NCI-H2196 treated with DMSO at 0.1 percent for 48 hours (cell line): ENCODE data around the gene MC2R.

Experiments
- DNase-seq: peaks from one replicate; lab custom pipeline; 2025; ENCODE audit not compliant: unreplicated experiment; lab: John Stamatoyannopoulos, UW

The MC2R gene

GRCh38 chr18:13915391-13915790 lies at the start of gene MC2R:
MC2R (minus strand) TSS chr18:13915536; CDS start chr18:13885518, 30,018 bp downstream.
- DNase-seq: no peak

- DNase-seq: no peak
These were observed 30.5 kb upstream of the MC2R start for GRCh38 chr18:13945811-13946210.

GRCh38 chr18:13943338-13943737 lies 28.0 kb upstream of the MC2R start:
- DNase-seq: no peak

GRCh38 chr18:13940326-13940725 lies 25.0 kb upstream of the MC2R start:
- no peak for DNase-seq

- no peak for DNase-seq
These were observed 19.3 kb upstream of the MC2R start for GRCh38 chr18:13934676-13935075.

- no peak for DNase-seq
These were observed 18.7 kb upstream of the MC2R start for GRCh38 chr18:13934058-13934457.

GRCh38 chr18:13932285-13933025 lies 17.1 kb upstream of the MC2R start:
- DNase-seq: no peak

GRCh38 chr18:13930964-13931363 lies 15.6 kb upstream of the MC2R start:
- no peak for DNase-seq

GRCh38 chr18:13923221-13923620 lies 7.9 kb upstream of the MC2R start:
- no peak for DNase-seq

- DNase-seq: no peak
These were observed 3.6 kb upstream of the MC2R start for GRCh38 chr18:13918898-13919297.

- no peak for DNase-seq
These were observed 2.1 kb upstream of the MC2R start for GRCh38 chr18:13917401-13917800.

GRCh38 chr18:13916559-13916958 lies 1.2 kb upstream of the MC2R start:
- no peak for DNase-seq

- no peak for DNase-seq
These were observed 677 bp upstream of the MC2R start for GRCh38 chr18:13915995-13916431.

- no peak for DNase-seq
These were observed 580 bp downstream of the MC2R start for GRCh38 chr18:13914756-13915155.

GRCh38 chr18:13914170-13914569 lies 1.2 kb downstream of the MC2R start:
- no peak for DNase-seq

- no peak for DNase-seq
These were observed 2.1 kb downstream of the MC2R start for GRCh38 chr18:13913205-13913604.

GRCh38 chr18:13912601-13913000 lies 2.7 kb downstream of the MC2R start:
- DNase-seq: no peak

GRCh38 chr18:13910986-13911385 lies 4.3 kb downstream of the MC2R start:
- DNase-seq: no peak

- no peak for DNase-seq
These were observed 4.8 kb downstream of the MC2R start for GRCh38 chr18:13910501-13910900.

- no peak for DNase-seq
These were observed 6.0 kb downstream of the MC2R start for GRCh38 chr18:13909141-13909940.

- DNase-seq: no peak
These were observed 14.7 kb downstream of the MC2R start for GRCh38 chr18:13900633-13901032.

GRCh38 chr18:13895505-13896033 lies 19.8 kb downstream of the MC2R start:
- DNase-seq: no peak
